ENCODE results near the gene RAF1. TPM values are rescaled to one million over a fixed set of nuclear protein-coding genes. Genes with fewer than 3 reads are reported as not detected.

Gene RAF1
- total RNA-seq, 4 donors from 2014 or later = 74.5 to 123 (median 110) TPM

- no peak overlapping the region for H3K4me3 ChIP-seq
- TF ChIP-seq CTCF (IDR thresholded peaks at IDR 0.05) (no peak), POLR2A (IDR thresholded peaks at IDR 0.05) (no peak)
- no peak overlapping the region for H3K27ac ChIP-seq
- intact Hi-C loops (cut with DNase I; ENCODE audit: low total_unique reads) = no loop called here
- H3K9me3 ChIP-seq = peaks cover 0 to 13% of the 10 kb centered on the region in 2 donors
- no peak for DNase-seq
- no peaks in the 10 kb centered on the region for H3K36me3 ChIP-seq
- no peaks in the 10 kb centered on the region for H3K27me3 ChIP-seq
- H3K4me1 ChIP-seq = no peaks in the 10 kb centered on the region
Measured at GRCh38 chr3:12566976-12567375, 96.9 kb downstream of the RAF1 start.

- Histone ChIP-seq H3K27me3 (no peaks in the 10 kb centered on the region), H3K9me3 (peaks cover 0 to 13% of the 10 kb centered on the region in 2 donors), H3K4me3 (no peak overlapping the region), H3K4me1 (peaks cover 5 to 7% of the 10 kb centered on the region in 2 donors), H3K27ac (no peak overlapping the region), H3K36me3 (no peaks in the 10 kb centered on the region)
- no peak for TF ChIP-seq CTCF (IDR thresholded peaks at IDR 0.05)
- no peak for TF ChIP-seq POLR2A (IDR thresholded peaks at IDR 0.05)
- intact Hi-C loops (cut with DNase I; ENCODE audit: low total_unique reads) = no loop called here
- DNase-seq = no peak
Measured at GRCh38 chr3:12562451-12562850, 101.5 kb downstream of the RAF1 start.

- DNase-seq = no peak
- TF ChIP-seq POLR2A (IDR thresholded peaks at IDR 0.05) = no peak
- no peak for TF ChIP-seq CTCF (IDR thresholded peaks at IDR 0.05)
- no peak overlapping the region for H3K27ac ChIP-seq
- H3K36me3 ChIP-seq = no peaks in the 10 kb centered on the region
- H3K27me3 ChIP-seq = no peaks in the 10 kb centered on the region
- H3K4me3 ChIP-seq = no peak overlapping the region
- peaks cover 0 to 6% of the 10 kb centered on the region in 2 donors for H3K9me3 ChIP-seq
- intact Hi-C loops (cut with DNase I; ENCODE audit: low total_unique reads) = no loop called here
- H3K4me1 ChIP-seq = peaks cover 5 to 7% of the 10 kb centered on the region in 2 donors
Measured at GRCh38 chr3:12561397-12561796, 102.5 kb downstream of the RAF1 start.

- no peak for DNase-seq
- Histone ChIP-seq H3K4me1 (peaks cover 5 to 7% of the 10 kb centered on the region in 2 donors), H3K9me3 (peaks cover 0 to under 1% of the 10 kb centered on the region in 2 donors), H3K36me3 (no peaks in the 10 kb centered on the region), H3K27ac (no peak overlapping the region), H3K27me3 (no peaks in the 10 kb centered on the region), H3K4me3 (no peak overlapping the region)
- TF ChIP-seq POLR2A (IDR thresholded peaks at IDR 0.05) (no peak), CTCF (IDR thresholded peaks at IDR 0.05) (no peak)
- intact Hi-C loops (cut with DNase I; ENCODE audit: low total_unique reads) = no loop called here
Measured at GRCh38 chr3:12560505-12561190, 103.3 kb downstream of the RAF1 start.

- Histone ChIP-seq H3K27ac (no peak overlapping the region), H3K9me3 (no peaks in the 10 kb centered on the region), H3K36me3 (no peaks in the 10 kb centered on the region), H3K4me3 (no peak overlapping the region), H3K27me3 (no peaks in the 10 kb centered on the region), H3K4me1 (peaks cover 5 to 7% of the 10 kb centered on the region in 2 donors)
- intact Hi-C loops (cut with DNase I; ENCODE audit: low total_unique reads) = no loop called here
- no peak for DNase-seq
- TF ChIP-seq POLR2A (IDR thresholded peaks at IDR 0.05) (no peak), CTCF (IDR thresholded peaks at IDR 0.05) (no peak)
Measured at GRCh38 chr3:12559520-12559919, 104.4 kb downstream of the RAF1 start.

All from uterus (tissue), 4 donors.